Measurements from ENCODE around the gene CDHR5. TPM values are rescaled to one million over a fixed set of nuclear protein-coding genes. Genes with fewer than 3 reads are reported as not detected.

The CDHR5 gene, protein sequence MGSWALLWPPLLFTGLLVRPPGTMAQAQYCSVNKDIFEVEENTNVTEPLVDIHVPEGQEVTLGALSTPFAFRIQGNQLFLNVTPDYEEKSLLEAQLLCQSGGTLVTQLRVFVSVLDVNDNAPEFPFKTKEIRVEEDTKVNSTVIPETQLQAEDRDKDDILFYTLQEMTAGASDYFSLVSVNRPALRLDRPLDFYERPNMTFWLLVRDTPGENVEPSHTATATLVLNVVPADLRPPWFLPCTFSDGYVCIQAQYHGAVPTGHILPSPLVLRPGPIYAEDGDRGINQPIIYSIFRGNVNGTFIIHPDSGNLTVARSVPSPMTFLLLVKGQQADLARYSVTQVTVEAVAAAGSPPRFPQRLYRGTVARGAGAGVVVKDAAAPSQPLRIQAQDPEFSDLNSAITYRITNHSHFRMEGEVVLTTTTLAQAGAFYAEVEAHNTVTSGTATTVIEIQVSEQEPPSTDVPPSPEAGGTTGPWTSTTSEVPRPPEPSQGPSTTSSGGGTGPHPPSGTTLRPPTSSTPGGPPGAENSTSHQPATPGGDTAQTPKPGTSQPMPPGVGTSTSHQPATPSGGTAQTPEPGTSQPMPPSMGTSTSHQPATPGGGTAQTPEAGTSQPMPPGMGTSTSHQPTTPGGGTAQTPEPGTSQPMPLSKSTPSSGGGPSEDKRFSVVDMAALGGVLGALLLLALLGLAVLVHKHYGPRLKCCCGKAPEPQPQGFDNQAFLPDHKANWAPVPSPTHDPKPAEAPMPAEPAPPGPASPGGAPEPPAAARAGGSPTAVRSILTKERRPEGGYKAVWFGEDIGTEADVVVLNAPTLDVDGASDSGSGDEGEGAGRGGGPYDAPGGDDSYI
- 1 to 10 TPM in 1 of 3 donors, not detected in 2; 6.2 TPM for total RNA-seq

DNA sequence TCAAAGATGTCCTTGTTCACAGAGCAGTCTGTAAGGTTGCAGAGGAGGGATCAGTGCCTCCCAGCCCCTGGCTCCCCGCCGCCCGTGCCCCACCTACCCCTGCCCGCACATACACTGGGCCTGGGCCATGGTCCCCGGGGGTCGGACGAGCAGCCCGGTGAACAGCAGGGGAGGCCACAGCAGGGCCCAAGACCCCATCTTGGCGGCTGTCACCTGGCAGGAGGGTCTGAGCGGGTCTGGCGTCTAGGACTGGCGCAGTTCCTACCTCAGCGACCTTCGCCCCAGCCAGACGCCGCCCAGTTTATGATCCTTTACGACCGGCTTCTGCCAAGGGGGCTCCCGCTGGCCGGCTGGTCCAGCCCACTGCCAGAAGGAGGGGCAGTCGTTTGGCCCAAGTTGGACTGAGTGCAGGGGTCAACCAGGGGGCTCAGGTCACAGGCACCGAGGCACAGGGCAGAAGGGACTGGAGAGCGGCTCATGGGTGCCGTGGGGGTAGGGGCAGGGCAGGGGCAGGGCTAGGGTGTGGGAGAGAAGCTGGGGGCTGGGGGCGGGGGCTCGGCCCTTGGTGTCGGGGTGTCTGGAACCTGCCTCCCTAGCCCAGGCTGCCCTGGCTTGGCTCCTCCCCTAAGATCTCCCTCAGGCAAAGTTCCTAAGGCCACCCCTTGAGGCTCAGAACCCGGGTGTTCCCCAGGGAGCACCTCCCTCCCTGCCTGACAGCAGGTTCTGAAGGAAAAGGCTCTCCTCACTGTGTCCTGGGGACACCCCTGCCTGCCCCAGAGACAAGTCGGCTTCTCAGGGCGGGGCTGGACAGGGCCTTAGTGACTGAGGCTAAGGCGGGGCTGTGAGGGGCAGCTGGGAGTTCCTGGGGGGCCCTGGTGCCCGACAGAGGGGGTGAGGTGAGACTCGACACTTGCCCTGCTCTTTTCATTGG lies at the start of gene CDHR5:
CDHR5 (minus strand) TSS at position 251 of the 931 bp plus-strand sequence; CDS start at position 198, 53 bp downstream.
- intact Hi-C loops (cut with DNase I; ENCODE audit: low total_unique reads): no loop called here
- Histone ChIP-seq H3K27me3 (peaks cover 0 to 5% of the 10 kb centered on the region in 2 donors), H3K36me3 (no peaks in the 10 kb centered on the region), H3K9me3 (peaks cover 0 to 3% of the 10 kb centered on the region in 2 donors), H3K27ac (no peak within 1 kb of the TSS), H3K4me3 (no peak within 1 kb of the TSS), H3K4me1 (no peaks in the 10 kb centered on the region)
- TF ChIP-seq POLR2AphosphoS5 (IDR thresholded peaks at IDR 0.05): no peak
- TF ChIP-seq CTCF (IDR thresholded peaks at IDR 0.05): no peak
- TF ChIP-seq POLR2A (IDR thresholded peaks at IDR 0.05): no peak
- no peak for DNase-seq (ENCODE audit: low spot score in 2 of 2)

- Histone ChIP-seq H3K36me3 (no peaks in the 10 kb centered on the region), H3K4me1 (no peaks in the 10 kb centered on the region), H3K4me3 (no peak overlapping the region), H3K27me3 (no peaks in the 10 kb centered on the region), H3K27ac (no peak overlapping the region), H3K9me3 (no peaks in the 10 kb centered on the region)
- intact Hi-C loops (cut with DNase I; ENCODE audit: low total_unique reads): no loop called here
- TF ChIP-seq POLR2A (IDR thresholded peaks at IDR 0.05): no peak
- no peak for TF ChIP-seq POLR2AphosphoS5 (IDR thresholded peaks at IDR 0.05)
- TF ChIP-seq CTCF (IDR thresholded peaks at IDR 0.05): no peak
- no peak for DNase-seq (ENCODE audit: low spot score in 2 of 2)
These were observed 49.7 kb upstream of the CDHR5 start for GRCh38 chr11:674406-674805.

DNA sequence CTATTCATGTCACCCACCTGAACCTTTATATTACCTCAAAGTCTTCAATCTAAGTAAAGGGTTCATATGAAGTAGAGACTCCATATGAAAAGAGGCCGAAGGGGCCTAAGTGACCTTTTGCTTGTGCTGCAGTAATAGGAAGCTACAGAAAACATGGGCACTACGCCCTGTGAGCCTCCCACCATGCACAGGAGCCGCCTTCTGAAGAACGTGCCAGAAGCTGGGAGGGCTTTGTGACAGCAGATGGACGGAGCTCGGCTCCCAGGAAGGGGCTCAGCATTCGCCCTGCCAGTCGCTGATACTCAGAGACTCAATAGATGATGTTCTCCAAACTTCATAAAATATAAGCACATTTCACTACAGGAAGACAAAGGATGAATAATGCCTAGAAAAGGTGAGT lies 49.1 kb upstream of the CDHR5 start:
- intact Hi-C loops (cut with DNase I; ENCODE audit: low total_unique reads): no loop called here
- H3K27me3 ChIP-seq: no peaks in the 10 kb centered on the region
- DNase-seq (ENCODE audit: low spot score in 2 of 2): no peak
- H3K4me3 ChIP-seq: no peak overlapping the region
- no peaks in the 10 kb centered on the region for H3K36me3 ChIP-seq
- no peak for TF ChIP-seq POLR2AphosphoS5 (IDR thresholded peaks at IDR 0.05)
- no peak for TF ChIP-seq CTCF (IDR thresholded peaks at IDR 0.05)
- no peak for TF ChIP-seq POLR2A (IDR thresholded peaks at IDR 0.05)
- H3K4me1 ChIP-seq: no peaks in the 10 kb centered on the region
- H3K9me3 ChIP-seq: no peaks in the 10 kb centered on the region
- no peak overlapping the region for H3K27ac ChIP-seq

DNA sequence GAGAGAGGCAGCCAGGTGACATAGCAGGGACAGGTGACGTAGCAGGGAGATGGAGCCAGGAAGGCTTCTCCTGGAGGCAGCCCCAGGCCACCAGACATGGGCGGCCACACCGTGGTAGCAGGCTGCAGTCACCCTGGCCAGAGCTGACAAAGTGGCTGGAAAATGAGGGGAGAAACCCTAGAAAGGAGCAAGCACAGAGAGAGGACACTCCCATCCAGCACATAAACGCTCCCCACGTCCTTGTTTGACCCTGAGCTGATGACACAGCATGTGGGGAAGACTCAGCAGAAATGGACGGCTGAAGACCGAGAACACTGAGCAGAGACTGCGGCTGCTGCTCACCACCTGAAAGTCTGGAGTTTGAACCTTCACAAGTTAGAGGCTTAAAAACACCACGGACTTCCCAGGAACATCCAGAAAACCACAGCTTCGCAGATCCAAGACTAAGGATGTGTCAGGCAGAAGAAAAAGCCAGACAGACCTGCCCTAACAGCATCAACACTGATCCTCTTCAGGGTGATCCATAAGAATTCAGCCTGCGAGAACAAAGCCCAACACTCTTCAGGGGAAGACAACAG lies 41.0 kb upstream of the CDHR5 start:
- H3K36me3 ChIP-seq: no peaks in the 10 kb centered on the region
- peak overlapping the region; percentile 52 to 62 for H3K27ac ChIP-seq
- H3K4me3 ChIP-seq: no peak overlapping the region
- peak in 1 of 2 donors; percentile 56 for DNase-seq (ENCODE audit: low spot score in 2 of 2)
- no peaks in the 10 kb centered on the region for H3K9me3 ChIP-seq
- no peak for TF ChIP-seq POLR2AphosphoS5 (IDR thresholded peaks at IDR 0.05)
- no peak for TF ChIP-seq CTCF (IDR thresholded peaks at IDR 0.05)
- TF ChIP-seq POLR2A (IDR thresholded peaks at IDR 0.05): no peak
- H3K4me1 ChIP-seq: peaks cover 0 to 3% of the 10 kb centered on the region in 2 donors
- no peaks in the 10 kb centered on the region for H3K27me3 ChIP-seq
- intact Hi-C loops (cut with DNase I; ENCODE audit: low total_unique reads): no loop called here

Data from breast epithelium (tissue), 4 donors.